Measurements from ENCODE around the gene RGS16. TPM values are rescaled to one million over a fixed set of nuclear protein-coding genes. Genes with fewer than 3 reads are reported as not detected.

RGS16 gene, protein sequence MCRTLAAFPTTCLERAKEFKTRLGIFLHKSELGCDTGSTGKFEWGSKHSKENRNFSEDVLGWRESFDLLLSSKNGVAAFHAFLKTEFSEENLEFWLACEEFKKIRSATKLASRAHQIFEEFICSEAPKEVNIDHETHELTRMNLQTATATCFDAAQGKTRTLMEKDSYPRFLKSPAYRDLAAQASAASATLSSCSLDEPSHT
- total RNA-seq (1 to 10 TPM; 1.8 to 4.4 (median 2.7) TPM), polyA plus RNA-seq (10 to 100 TPM in 1 of 2 donors, 1 to 10 TPM in 1; 8.0 to 19.3 TPM)

DNA sequence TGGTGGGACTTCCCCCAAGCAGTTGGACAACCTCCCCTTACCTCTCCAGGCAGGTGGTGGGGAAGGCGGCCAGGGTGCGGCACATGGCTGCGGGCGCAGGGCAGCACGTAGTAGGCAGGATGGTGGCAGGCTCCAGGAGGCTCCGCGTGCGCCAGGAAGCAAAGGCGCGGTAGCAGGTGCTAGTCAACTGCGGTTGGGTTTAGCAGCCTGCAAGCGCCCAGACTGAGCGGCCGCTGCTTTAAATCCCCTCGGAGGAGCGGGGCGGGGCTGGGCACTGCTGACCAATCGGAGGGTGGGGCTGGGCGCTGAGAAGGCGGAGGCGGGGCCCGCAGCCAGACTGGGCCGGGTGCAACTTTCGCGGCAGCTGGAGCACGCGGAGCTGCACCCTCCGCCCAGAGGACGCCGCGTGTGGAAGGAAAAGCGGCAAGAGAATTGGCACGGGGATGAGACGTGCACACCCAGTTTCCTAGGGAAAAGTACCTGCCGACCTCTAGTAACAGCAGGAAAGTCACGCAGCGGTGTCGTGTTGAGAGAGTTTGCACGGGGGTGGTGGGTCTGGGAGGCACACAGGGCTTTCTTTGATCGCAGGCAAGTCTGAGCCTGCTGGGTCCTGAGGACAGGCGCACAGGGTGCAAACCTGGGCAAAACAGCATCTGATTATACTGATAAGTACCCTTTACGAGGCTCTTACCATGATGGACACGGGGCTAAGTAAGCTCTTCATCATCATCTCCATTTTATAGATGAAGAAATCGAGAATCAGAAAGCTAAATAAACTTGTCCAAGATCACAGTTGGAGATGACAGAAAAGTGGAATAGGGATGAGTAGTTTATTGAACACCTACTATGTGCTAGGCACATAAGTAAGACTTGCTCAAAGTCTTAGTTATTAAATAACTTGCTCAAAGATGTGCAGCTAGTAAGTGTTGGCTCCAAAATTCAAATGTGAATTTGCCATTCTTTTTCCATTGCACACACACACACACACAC, at the start of gene RGS16:
RGS16 (minus strand) TSS at position 215 of the 990 bp plus-strand sequence; CDS start at position 85, 130 bp downstream.
- FAIRE-seq (no peak), DNase-seq (peak; percentile 90 to 98 (median 95)), ATAC-seq (peak; percentile 96 to 98 (median 98))
- no peaks in the 10 kb centered on the region for H3K36me3 ChIP-seq
- no peaks in the 10 kb centered on the region for H3K9me3 ChIP-seq
- TF ChIP-seq, protein P1, sequence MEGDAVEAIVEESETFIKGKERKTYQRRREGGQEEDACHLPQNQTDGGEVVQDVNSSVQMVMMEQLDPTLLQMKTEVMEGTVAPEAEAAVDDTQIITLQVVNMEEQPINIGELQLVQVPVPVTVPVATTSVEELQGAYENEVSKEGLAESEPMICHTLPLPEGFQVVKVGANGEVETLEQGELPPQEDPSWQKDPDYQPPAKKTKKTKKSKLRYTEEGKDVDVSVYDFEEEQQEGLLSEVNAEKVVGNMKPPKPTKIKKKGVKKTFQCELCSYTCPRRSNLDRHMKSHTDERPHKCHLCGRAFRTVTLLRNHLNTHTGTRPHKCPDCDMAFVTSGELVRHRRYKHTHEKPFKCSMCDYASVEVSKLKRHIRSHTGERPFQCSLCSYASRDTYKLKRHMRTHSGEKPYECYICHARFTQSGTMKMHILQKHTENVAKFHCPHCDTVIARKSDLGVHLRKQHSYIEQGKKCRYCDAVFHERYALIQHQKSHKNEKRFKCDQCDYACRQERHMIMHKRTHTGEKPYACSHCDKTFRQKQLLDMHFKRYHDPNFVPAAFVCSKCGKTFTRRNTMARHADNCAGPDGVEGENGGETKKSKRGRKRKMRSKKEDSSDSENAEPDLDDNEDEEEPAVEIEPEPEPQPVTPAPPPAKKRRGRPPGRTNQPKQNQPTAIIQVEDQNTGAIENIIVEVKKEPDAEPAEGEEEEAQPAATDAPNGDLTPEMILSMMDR (IDR thresholded peaks at IDR 0.05), result no peak
- no peaks in the 10 kb centered on the region for H3K27me3 ChIP-seq
- WGBS, 2 donors, result 4 to 5% methylated on average over 39 to 44 of the region's 44 CpGs
- peak within 1 kb of the TSS; percentile 19 to 54 (median 39) for H3K4me3 ChIP-seq
- intact Hi-C loops (cut with DNase I), result loop anchor here in 1 of 3 donors (5.0 kb wide), 1 partner anchor 183 kb away; the partner anchor contains the start of gene NPL
- no peak within 1 kb of the TSS for H3K27ac ChIP-seq
- peaks cover 0 to 13% (median 0%) of the 10 kb centered on the region in 3 donors for H3K4me1 ChIP-seq

DNA sequence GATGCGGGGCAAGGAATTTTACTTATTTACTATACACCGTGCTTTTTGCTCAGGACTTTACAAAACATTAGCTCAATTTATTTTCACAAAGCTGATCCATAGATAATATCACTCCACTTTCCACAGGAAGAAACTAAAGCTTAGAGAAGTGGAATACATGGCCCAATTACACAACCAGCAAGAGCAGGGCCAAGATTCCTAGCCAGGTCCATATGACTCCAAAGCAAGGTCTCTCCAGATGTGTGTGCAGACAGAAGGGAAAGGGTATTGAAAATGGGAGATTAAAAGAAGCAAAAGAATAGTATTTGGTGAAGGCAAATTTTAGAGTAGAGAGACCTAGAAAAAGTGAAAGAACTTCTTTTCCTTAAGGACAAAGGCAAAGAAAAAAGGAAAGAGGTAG, 49.8 kb upstream of the RGS16 start:
- no peak for ATAC-seq
- no peak overlapping the region for H3K27ac ChIP-seq
- intact Hi-C loops (cut with DNase I), result no loop called here
- FAIRE-seq, result no peak
- H3K27me3 ChIP-seq, result no peaks in the 10 kb centered on the region
- WGBS, 2 donors, result 94 to 95% methylated on average over 2 of the region's 2 CpGs
- no peaks in the 10 kb centered on the region for H3K36me3 ChIP-seq
- no peak overlapping the region for H3K4me3 ChIP-seq
- H3K9me3 ChIP-seq, result no peaks in the 10 kb centered on the region
- TF ChIP-seq, protein P1 (IDR thresholded peaks at IDR 0.05), result no peak
- DNase-seq, result no peak
- no peaks in the 10 kb centered on the region for H3K4me1 ChIP-seq

DNA sequence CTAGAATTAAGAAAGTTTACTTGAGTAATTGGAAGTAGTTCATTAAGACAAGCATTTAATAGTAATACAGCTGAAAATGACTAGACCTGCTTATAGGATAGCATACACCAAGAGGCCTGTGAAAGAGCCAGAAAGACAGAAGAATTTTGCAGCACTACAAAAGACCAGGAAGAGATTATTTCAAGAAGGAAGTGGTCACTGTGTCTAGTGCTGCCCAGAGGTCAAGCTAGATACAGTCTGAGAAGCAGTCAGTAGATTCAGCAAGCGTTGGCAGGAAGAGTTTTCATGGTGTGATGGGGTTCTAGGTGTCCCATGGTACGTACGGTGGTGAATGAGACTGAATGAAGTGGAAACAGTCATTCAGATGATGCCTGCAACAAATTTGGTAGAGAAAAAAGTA, 48.7 kb upstream of the RGS16 start:
- FAIRE-seq (no peak), ATAC-seq (no peak), DNase-seq (no peak)
- no peaks in the 10 kb centered on the region for H3K36me3 ChIP-seq
- H3K9me3 ChIP-seq, result no peaks in the 10 kb centered on the region
- no peaks in the 10 kb centered on the region for H3K27me3 ChIP-seq
- TF ChIP-seq, protein P1 (IDR thresholded peaks at IDR 0.05), result no peak
- no peaks in the 10 kb centered on the region for H3K4me1 ChIP-seq
- no peak overlapping the region for H3K4me3 ChIP-seq
- intact Hi-C loops (cut with DNase I), result no loop called here
- 66 to 75% methylated on average over 3 of the region's 3 CpGs for WGBS, 2 donors
- no peak overlapping the region for H3K27ac ChIP-seq

DNA sequence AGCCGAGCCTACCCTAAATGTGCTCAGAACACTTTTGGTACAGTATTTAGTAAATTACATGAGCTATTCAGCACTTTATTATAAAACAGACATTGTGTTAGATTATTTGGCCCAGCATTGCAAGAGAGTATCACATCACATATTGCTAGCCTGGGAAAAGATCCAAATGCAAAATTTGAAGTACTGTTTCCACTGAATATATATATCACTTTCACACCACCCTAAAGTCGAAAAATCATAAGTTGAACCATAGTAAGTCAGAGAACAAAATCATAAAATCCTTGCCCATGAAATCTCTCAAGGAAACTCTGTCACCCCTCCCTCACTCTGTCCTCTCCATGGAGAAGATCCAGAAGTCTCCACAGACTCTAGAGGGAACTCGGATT, 47.1 kb upstream of the RGS16 start:
- FAIRE-seq (no peak), ATAC-seq (no peak), DNase-seq (no peak)
- Histone ChIP-seq H3K9me3 (no peaks in the 10 kb centered on the region), H3K27me3 (no peaks in the 10 kb centered on the region), H3K4me1 (no peaks in the 10 kb centered on the region), H3K36me3 (no peaks in the 10 kb centered on the region), H3K4me3 (no peak overlapping the region), H3K27ac (no peak overlapping the region)
- TF ChIP-seq, protein P1 (IDR thresholded peaks at IDR 0.05), result no peak
- intact Hi-C loops (cut with DNase I), result no loop called here
- WGBS, 2 donors, result 57 to 64% methylated on average over 3 of the region's 3 CpGs

All from pancreas (tissue), 10 donors.